GM12878 (cell line): ENCODE results near the gene PAPPA. TPM values are rescaled to one million over a fixed set of nuclear protein-coding genes. Genes with fewer than 3 reads are reported as not detected.

Experiments
- ATAC-seq: fragments of 200-7000 bp; cut with Tn5 transposase; 3 replicates; pipeline ENCODE4 v1.9.1; 2020; ENCODE audit warnings: mild to moderate bottlenecking, moderate library complexity
- BruUV-seq: library from RNA; stranded (reverse); fragments of 400-500 nt; replicated peaks from 2 replicates; lab custom pipeline; 2021; lab: Mats Ljungman, UMichigan
- CTCF ChIA-PET: fragments of 300-600 bp; sonication (Branson Sonifier 250); formaldehyde crosslinking; extraction: SDS; loops from one replicate; lab custom pipeline; 2021; ENCODE audit warnings: inconsistent platforms; lab: Yijun Ruan, JAX
- POLR2A ChIA-PET: fragments of 350-600 bp; formaldehyde crosslinking; extraction: SDS; loops from one replicate; lab custom pipeline; 2021; ENCODE audit warnings: inconsistent platforms; lab: Charles Lee
- RAD21 ChIA-PET: fragments of 300-600 bp; sonication (Branson Sonifier 250); formaldehyde crosslinking; loops from one replicate; lab custom pipeline; 2023; ENCODE audit warnings: antibody characterized with exemption; ENCODE audit not compliant: unreplicated experiment; lab: Charles Lee
- SMC1A ChIA-PET: fragments of 300-600 bp; sonication (Branson Sonifier 250); formaldehyde crosslinking; loops from one replicate; lab custom pipeline; 2023; ENCODE audit not compliant: unreplicated experiment, uncharacterized antibody; lab: Charles Lee
- DNase-seq: peaks from one replicate; pipeline ENCODE4 v3.0.0-alpha.2; 2011; ENCODE audit warnings: low read depth, low spot score
- FAIRE-seq: peaks from 3 replicates; lab custom pipeline; 2011; peaks lifted over from hg19 to GRCh38; lab: Jason Lieb, UNC
- H2AFZ ChIP-seq: 2 replicates; pipeline ENCODE4 v1.6.0; 2011; ENCODE audit warnings: low read depth, low read length, control low read depth; ENCODE audit not compliant: control insufficient read depth
- H3K27ac ChIP-seq: 2 replicates; pipeline ENCODE4 v1.5.1; 2011; ENCODE audit warnings: control low read depth; ENCODE audit not compliant: control insufficient read depth, insufficient read depth
- H3K27me3 ChIP-seq, 2 experiments: replicated peaks in 1 of 2; 2 replicates each; pipeline versions ENCODE4 v1.6.0 to v1.6.1; 2011; ENCODE audit warnings: low read length in 1 of 2; ENCODE audit not compliant: control insufficient read depth in 2 of 2, insufficient read depth in 2 of 2
- H3K36me3 ChIP-seq, 2 experiments: 2 replicates each; pipeline ENCODE4 v1.5.1; 2011; ENCODE audit warnings: low read length in 1 of 2; ENCODE audit not compliant: control insufficient read depth in 2 of 2, insufficient read depth in 2 of 2
- H3K4me1 ChIP-seq: 2 replicates; pipeline ENCODE4 v1.6.1; 2011; ENCODE audit warnings: mild to moderate bottlenecking, low read length, moderate library complexity, mixed read lengths; ENCODE audit not compliant: control insufficient read depth, insufficient read depth
- H3K4me2 ChIP-seq: 2 replicates; pipeline ENCODE4 v1.6.0; 2011; ENCODE audit warnings: control low read depth; ENCODE audit not compliant: control insufficient read depth, insufficient read depth
- H3K4me3 ChIP-seq: fragments of 200-600 bp; sonication (generic); 2 replicates; pipeline ENCODE4 v1.5.1; 2016
- H3K79me2 ChIP-seq: 2 replicates; pipeline ENCODE4 v1.6.0; 2011; ENCODE audit warnings: low read length; ENCODE audit not compliant: control insufficient read depth, insufficient read depth
- H3K9ac ChIP-seq: 2 replicates; pipeline ENCODE4 v1.8.0; 2011; ENCODE audit warnings: low read length, control low read depth, mixed read lengths; ENCODE audit not compliant: control insufficient read depth, insufficient read depth
- H3K9me3 ChIP-seq: replicated peaks from 3 replicates; pipeline ENCODE4 v1.5.1; 2011; ENCODE audit warnings: mild to moderate bottlenecking, low read length; ENCODE audit not compliant: control insufficient read depth, insufficient read depth
- H4K20me1 ChIP-seq: 2 replicates; pipeline ENCODE4 v1.6.0; 2011; ENCODE audit not compliant: control insufficient read depth, insufficient read depth
- EED ChIP-seq: sonication (generic); IDR thresholded peaks from 2 replicates; pipeline ENCODE4 v1.6.1; 2016; ENCODE audit warnings: antibody characterized with exemption, low read depth
- JUND ChIP-seq: IDR thresholded peaks from 2 replicates; pipeline ENCODE4 v1.6.1; 2012; ENCODE audit warnings: low read depth, mild to moderate bottlenecking, low read length, improper control_type of control experiment, moderate library complexity
- MAX ChIP-seq: IDR thresholded peaks from 2 replicates; pipeline ENCODE4 v1.6.1; 2012; ENCODE audit warnings: low read depth, low read length, improper control_type of control experiment
- PKNOX1 ChIP-seq: fragments of 450-650 bp; IDR thresholded peaks from 2 replicates; pipeline ENCODE4 v1.6.1; 2016; ENCODE audit warnings: mild to moderate bottlenecking
- PRDM15 ChIP-seq: fragments of 450-650 bp; formaldehyde crosslinking; IDR thresholded peaks from 2 replicates; pipeline ENCODE4 v1.4.0; 2020; ENCODE audit warnings: mild to moderate bottlenecking, moderate library complexity
- SMC3 ChIP-seq: IDR thresholded peaks from 2 replicates; pipeline ENCODE4 v1.6.1; 2011; ENCODE audit warnings: low read length, improper control_type of control experiment, borderline replicate concordance
- SRF ChIP-seq, 2 experiments: IDR thresholded peaks; 2 replicates each; pipeline ENCODE4 v1.6.1; 2011; ENCODE audit warnings: low read depth in 2 of 2, low read length in 2 of 2, mild to moderate bottlenecking in 1 of 2, moderate library complexity in 1 of 2
- TCF7 ChIP-seq: IDR thresholded peaks from 2 replicates; pipeline ENCODE4 v1.6.1; 2014; ENCODE audit warnings: antibody characterized with exemption, borderline replicate concordance
- WRNIP1 ChIP-seq: IDR thresholded peaks from 2 replicates; pipeline ENCODE4 v1.6.1; 2011; ENCODE audit warnings: low read depth, low read length, improper control_type of control experiment, borderline replicate concordance
- ZNF592 ChIP-seq: fragments of 450-650 bp; IDR thresholded peaks from 2 replicates; pipeline ENCODE4 v1.6.1; 2017; ENCODE audit warnings: mild to moderate bottlenecking, moderate library complexity
- WGBS: methylation state at CpG from one replicate; pipeline ENCODE4 v1.1.6; 2016; ENCODE audit warnings: low lambda C conversion rate; ENCODE audit not compliant: insufficient replicate concordance, insufficient coverage; ENCODE audit errors: missing lambda C conversion rate; 5-methylcytosine and 5-hydroxymethylcytosine counted together
- in situ Hi-C: fragments of 300-500 bp; cut with MboI; formaldehyde crosslinking; loops from 9 replicates; pipeline ENCODE4 v1.14.3; 2018; ENCODE audit warnings: mixed read lengths
- intact Hi-C: fragments of 100-400 bp; cut with micrococcal nuclease; formaldehyde crosslinking; loops from one replicate; pipeline ENCODE4 v1.14.2; 2022; ENCODE audit not compliant: unreplicated experiment
- polyA plus RNA-seq, 11 experiments: library from polyadenylated mRNA; depleted of rRNA in 4 of 11; unstranded in 6 of 11; stranded (reverse) in 5 of 11; fragments of >200 nt; fragmentation: Nextera tagmentation in 4 of 11; fragmentation: Illumina TruSeq in 1 of 11; extraction: Ambion mirVana in 4 of 11; extraction: Trizol in 1 of 11; gene quantifications; 1 replicate in 1 of 11; 2 replicates in 10 of 11; pipeline versions ENCODE4 v1.2.1 to v1.2.3, GENCODE V29; 2011 to 2016; ENCODE audit warnings: inconsistent platforms in 2 of 11, missing spikeins in 2 of 11, low read depth in 1 of 11
- total RNA-seq, 4 experiments: library from RNA; depleted of rRNA in 3 of 4; stranded (reverse); fragments of >200 nt in 3 of 4; fragmentation: Illumina TruSeq in 1 of 4; extraction: Trizol in 1 of 4; gene quantifications; 2 replicates each; pipeline versions ENCODE4 v1.2.1 to v1.2.3, GENCODE V29; 2013 to 2021
- TF ChIP-seq, protein P1 (sequence below): IDR thresholded peaks from 2 replicates; pipeline ENCODE4 v1.6.1; 2011; ENCODE audit warnings: low read depth, low read length, improper control_type of control experiment, borderline replicate concordance

PAPPA gene
- total and polyA plus RNA-seq, 10 of the 15 experiments (the other 5 are each of a cell fraction or from before 2014, with no cell fraction given), result under 0.01 to 0.19 (median 0.02) TPM; not detected in 4

DNA sequence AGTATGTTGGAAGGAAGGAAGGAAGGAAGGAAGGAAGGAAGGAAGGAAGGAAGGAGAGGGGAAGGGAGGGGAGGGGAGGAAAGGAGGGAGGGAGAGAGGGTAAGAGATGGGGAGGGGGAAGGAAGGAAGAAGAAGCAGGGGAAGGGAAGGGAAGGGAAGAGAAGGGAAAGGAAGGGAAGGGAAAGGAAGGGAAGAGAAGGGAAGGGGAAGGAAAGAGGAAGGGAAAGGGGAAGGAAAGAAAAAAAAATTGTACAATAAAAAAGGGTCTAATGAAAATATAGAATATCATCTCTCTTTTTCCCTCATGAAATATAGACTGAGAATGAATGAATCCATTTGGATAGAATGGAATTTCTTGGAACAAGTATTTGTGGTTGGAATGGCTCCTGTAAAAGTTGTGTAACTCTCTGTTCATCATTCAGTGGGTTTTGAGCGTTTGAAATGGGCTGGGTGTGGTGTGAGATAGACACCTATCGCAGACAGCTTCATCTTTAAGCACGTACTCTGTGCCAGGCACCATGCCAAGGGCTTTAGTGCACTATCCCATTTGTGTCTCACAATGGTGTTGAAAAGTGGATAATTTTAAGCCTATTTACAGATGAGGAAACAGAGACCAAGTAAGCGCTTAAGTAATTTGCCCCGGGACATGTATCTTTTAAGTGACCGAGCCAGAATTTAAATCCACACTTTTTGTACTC, 11.6 kb upstream of the PAPPA start:
- CTCF ChIA-PET, result interaction anchor here (1.1 kb wide), 1 partner anchor 10 kb away, joined by 3 read pairs; no protein-coding TSS in a partner anchor
- H3K9me3 ChIP-seq, result no peaks in the 10 kb centered on the region
- H3K27ac ChIP-seq, result no peak overlapping the region
- no TSS peak for BruUV-seq
- FAIRE-seq (no peak), ATAC-seq (no peak), DNase-seq (no peak)
- POLR2A ChIA-PET, result no interaction called here
- no peak overlapping the region for H3K4me2 ChIP-seq
- no peak overlapping the region for H3K9ac ChIP-seq
- no peaks in the 10 kb centered on the region for H4K20me1 ChIP-seq
- H3K4me1 ChIP-seq, result no peaks in the 10 kb centered on the region
- H3K27me3 ChIP-seq, result no peaks in the 10 kb centered on the region
- no peaks in the 10 kb centered on the region for H3K36me3 ChIP-seq
- RAD21 ChIA-PET, result no interaction called here
- H3K4me3 ChIP-seq, result no peak overlapping the region
- intact Hi-C loops (no loop called here), in situ Hi-C loops (no loop called here)
- SMC1A ChIA-PET, result no interaction called here
- H3K79me2 ChIP-seq, result no peaks in the 10 kb centered on the region
- 50% methylated on average over 6 of the region's 6 CpGs for WGBS
- TF ChIP-seq WRNIP1 (no peak), TCF7 (no peak), ZNF592 (no peak), PRDM15 (no peak), MAX (no peak), SMC3 (no peak), JUND (no peak), SRF (IDR thresholded peaks at IDR 0.05; ENCODE audit: low read depth in 2 of 2, low read length in 2 of 2) (no peak), PKNOX1 (no peak), EED (no peak)
- TF ChIP-seq, protein P1, sequence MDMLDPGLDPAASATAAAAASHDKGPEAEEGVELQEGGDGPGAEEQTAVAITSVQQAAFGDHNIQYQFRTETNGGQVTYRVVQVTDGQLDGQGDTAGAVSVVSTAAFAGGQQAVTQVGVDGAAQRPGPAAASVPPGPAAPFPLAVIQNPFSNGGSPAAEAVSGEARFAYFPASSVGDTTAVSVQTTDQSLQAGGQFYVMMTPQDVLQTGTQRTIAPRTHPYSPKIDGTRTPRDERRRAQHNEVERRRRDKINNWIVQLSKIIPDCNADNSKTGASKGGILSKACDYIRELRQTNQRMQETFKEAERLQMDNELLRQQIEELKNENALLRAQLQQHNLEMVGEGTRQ, result no peak
- H2AFZ ChIP-seq, result no peak overlapping the region
